ENCODE measurements around the gene YTHDF1. TPM values are rescaled to one million over a fixed set of nuclear protein-coding genes. Genes with fewer than 3 reads are reported as not detected.

The YTHDF1 gene
- total RNA-seq, 1 donor from 2014 or later = 24.3 TPM

- no peak for ATAC-seq
- intact Hi-C loops (cut with micrococcal nuclease) = no loop called here
- DNase-seq = no peak
These were observed 62.4 kb downstream of the YTHDF1 start for GRCh38 chr20:63153254-63154221.

DNA sequence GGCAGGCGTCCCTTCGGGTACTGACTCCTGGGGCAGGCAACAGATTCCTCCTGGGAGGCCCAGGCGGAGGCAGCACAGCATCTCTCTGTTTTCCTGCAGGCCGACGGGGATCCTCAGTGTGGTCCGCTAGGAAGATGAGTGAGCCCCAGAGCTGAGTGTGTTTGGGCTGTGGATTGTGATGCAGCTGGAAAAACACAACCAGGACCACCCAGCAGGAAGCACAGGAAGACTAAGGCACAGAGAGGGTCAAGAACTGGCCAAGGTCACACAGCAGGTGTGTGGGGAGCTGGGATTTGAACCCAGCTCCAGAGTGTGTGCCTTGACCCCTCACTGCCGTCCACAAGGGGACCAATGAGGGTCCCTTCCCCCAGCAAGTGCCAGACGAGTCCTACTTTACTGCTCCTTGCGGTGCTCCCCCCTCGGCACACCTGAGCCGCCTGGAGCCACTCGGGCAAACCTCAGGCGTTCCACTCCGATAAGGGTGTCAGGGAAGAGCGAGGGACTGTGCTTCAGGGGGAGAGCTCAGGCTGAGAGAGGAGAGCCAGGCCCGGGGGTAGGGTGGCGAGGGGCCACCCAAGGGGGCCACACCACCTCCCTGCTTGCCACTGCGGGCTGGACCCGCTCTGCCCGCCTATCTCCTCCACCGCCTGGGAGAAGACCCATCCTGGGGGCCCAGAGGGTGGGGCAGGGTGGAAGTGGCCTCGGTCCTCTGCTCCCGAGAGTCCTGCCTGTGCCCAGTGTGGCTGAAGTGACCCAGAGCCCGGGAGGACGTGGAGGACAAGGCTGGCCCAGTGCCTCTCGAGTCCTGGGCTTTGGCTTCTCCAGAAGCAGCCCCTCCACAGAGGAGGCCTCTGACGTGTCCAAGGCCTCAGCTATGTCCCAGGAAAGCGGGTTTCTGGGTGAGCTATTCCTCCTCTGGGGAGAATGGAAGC is 63.3 kb downstream of the YTHDF1 start:
- ATAC-seq (no peak), DNase-seq (no peak)
- intact Hi-C loops (cut with micrococcal nuclease) = no loop called here

DNA sequence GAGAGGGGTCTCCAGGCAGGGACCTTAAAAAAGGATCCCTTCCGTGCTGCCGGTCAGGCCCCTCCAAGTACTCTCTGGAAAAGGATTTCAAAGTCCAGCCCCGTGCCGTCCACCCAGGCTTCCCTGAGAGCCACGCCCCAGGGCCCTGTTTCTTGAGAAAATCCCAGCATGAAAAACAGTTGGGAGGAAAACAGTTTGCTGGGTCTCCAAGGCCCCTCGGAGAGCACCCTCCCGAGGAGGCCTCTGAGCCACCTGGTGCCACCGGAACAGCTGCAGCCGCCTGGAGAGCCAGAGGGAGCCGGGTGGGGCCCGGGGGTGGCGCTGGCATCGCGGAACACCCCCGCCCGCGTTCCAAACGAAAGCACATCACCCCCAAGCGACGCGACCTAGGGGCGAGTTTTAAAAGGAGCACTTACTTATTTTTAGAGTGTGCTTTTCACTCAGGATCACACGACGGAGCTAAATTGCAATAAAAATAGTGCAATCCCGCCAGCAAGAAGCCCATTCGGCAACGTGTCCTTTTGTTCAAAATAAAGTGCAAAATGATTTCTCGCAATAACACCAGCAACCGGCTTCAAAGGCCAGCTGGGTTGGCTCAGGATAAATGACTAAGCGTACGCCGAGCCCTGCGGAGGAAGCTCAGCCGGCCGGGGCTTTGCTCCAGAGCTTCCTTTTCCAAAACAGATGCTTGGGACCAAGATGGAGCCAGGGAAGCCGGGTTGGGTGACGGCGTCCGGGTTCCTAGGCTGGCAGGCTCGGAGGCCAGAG is 64.2 kb downstream of the YTHDF1 start:
- ATAC-seq (peak; percentile 28), DNase-seq (no peak)
- intact Hi-C loops (cut with micrococcal nuclease) = no loop called here

DNA sequence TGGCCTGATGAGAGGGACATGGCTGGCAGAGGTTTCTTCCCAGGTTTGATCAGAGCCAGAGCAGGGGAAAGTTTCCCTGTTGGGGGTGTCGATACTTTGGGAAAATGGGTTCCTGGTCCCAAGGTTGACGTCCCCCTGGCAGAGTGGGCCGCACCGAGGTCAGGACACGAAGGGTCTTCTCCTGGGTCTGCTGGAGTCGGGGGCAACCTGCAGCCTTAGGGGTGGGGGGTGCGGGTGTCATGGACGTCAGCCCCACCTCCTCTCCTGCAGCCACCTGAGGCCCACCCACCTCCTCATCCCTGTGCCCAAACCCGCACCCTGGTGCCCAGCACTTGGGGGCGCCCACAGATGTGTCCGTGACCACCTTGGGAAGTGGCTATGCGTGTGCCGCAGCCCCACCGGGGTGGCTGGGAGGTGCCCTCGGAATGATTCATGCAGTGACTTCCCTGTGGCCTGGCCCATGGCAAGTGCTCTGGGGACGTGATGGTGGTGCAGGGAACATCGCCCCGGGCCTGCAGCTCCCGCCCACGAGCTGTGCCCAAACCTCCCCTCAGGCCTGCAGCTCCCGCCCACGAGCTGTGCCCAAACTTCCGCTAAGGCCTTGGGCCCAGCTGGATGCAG is 64.9 kb downstream of the YTHDF1 start:
- DNase-seq (no peak), ATAC-seq (no peak)
- intact Hi-C loops (cut with micrococcal nuclease) = no loop called here

DNA sequence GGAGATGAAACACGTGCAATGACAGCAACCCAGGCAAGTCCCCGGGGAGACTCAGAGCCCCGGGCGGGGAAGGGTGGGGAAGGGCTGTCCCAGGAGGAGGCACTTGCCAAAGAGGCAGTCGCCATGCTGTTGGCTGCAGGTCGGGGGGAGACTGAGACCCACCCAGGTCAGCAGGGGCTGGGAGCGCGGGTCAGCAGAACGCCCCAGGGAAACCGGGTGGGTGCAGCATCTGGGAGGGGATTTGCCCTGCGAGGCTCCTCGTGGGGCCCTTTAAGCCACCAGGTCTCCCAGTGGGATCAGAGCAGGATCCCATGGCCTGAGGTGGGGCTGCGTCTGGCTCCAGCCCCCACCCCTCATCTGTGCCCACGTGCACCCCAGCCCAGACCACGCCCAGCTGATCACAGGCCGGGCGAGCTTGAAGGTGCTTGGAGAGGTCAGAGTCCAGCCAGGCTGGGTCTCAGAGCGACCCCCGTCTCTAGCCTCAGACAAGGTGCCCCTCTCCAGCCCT is 65.5 kb downstream of the YTHDF1 start:
- ATAC-seq (no peak), DNase-seq (no peak)
- intact Hi-C loops (cut with micrococcal nuclease) = no loop called here

DNA sequence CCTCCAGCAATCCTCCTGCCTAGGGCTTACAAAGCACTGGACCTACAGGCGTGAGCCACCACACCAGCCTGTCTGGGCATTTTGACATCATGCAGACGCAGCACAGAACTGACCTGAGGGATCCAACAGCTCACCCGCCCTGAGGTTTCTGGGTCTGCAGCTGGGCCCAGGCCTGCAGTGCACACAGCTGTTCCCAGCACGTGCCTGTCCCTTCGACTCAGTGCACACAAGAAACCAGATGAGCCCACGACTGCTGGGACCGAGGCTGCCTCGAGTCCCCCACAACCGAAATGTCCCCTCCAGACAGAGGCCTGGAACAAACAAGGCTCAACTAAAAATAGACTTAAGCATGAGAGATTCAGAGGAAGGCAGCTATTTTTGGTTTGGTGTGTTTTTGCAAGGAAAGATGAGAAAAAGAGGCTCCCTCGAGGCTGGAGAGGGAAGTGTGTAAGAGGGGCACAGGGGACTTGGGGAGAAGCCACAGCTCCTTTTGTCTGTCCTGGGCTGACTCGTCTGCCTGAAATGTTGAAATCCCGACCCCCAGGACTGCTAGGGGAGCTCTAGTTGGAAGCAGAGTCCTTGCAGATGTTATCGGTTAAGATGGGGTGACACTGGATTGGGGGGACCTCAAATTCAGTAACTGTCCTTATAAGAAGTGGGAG is 66.3 kb downstream of the YTHDF1 start:
- intact Hi-C loops (cut with micrococcal nuclease) = no loop called here
- peak; percentile 65 for ATAC-seq
- no peak for DNase-seq

DNA sequence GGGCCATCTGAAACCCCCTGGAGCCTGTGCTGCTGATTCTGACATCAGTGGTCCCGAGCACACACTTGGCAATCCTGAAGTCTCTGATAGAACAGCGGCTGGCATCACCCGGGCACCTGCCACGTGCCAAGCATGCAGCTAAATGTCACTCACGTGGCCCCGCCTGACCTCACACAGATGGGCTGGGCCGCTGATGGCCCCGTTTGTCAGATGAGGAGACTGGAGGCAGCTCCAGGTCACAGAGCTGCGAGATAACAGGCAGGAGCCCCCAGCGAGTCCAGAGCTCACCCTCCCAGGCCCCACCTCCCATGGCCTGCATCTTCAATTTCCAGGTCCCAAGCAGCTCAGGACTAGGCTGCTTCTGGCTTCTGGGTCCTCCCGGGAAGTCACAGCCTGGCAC is 67.2 kb downstream of the YTHDF1 start:
- DNase-seq = no peak

DNA sequence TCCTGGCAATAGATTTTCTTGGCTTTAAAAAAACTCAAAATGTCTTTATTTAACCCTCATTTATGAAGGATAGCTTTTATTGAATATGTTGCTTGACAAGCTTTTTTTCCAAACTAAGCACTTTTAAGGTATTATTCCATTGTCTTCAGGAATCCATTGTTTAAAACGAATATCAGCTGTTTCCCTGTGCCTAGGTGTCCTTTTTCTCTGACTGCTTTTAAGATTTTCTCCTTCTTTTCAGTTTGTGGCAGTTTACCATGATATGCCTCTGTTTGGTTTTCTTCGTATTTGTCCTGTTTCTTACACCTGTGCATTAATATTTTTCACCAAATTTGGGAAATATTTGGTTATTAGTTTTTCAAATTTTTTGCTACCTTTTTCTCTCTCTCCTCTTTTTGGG is 68.4 kb downstream of the YTHDF1 start:
- DNase-seq = no peak
- no peak for ATAC-seq
- intact Hi-C loops (cut with micrococcal nuclease) = no loop called here

More for the DNA sequence above, 67.2 kb downstream of the YTHDF1 start:
- intact Hi-C loops (cut with micrococcal nuclease) = no loop called here
- no peak for ATAC-seq

Small RNA genes within 50 kb of the gene (microRNA-seq; reads per million reads assigned to microRNA genes)
- gene MIR124-3 (ENCODE audit: borderline number of aligned reads) = not detected
- gene MIR3196 (ENCODE audit: borderline number of aligned reads) = not detected

Other genes starting within 250 kb of the YTHDF1 start
- not detected for gene BHLHE23, start 209.2 kb downstream of the YTHDF1 start, total RNA-seq
- not detected for gene BIRC7, start 19.8 kb upstream of the YTHDF1 start, total RNA-seq
- gene NKAIN4, start 38.3 kb upstream of the YTHDF1 start, total RNA-seq = not detected
- gene ARFGAP1, start 56.7 kb upstream of the YTHDF1 start, total RNA-seq = 30.9 TPM
- not detected for gene COL20A1, start 77.1 kb upstream of the YTHDF1 start, total RNA-seq
- gene CHRNA4, start 145.2 kb upstream of the YTHDF1 start, total RNA-seq = 1.8 TPM